Gastrocnemius medialis (tissue), 4 donors: ENCODE data around the gene JAG2. TPM values are rescaled to one million over a fixed set of nuclear protein-coding genes. Genes with fewer than 3 reads are reported as not detected.

Source experiments
- ATAC-seq, 2 donors: fragments of 150-250 bp; one replicate each; pipeline ENCODE4 v1.9.1; 2016
- DNase-seq, 2 donors: peaks; one replicate each; pipeline ENCODE4 v3.0.0-alpha.2; 2019
- H3K27ac ChIP-seq, 4 donors: fragments of 200-600 bp; sonication (generic); 1 replicate in 1 of 4; 2 replicates in 3 of 4; pipeline ENCODE4 v1.5.1; 2016 to 2018; ENCODE audit warnings: mild to moderate bottlenecking in 2 of 4, moderate library complexity in 1 of 4
- H3K27me3 ChIP-seq, 3 donors: fragments of 200-600 bp; sonication (generic) in 2 of 3; 1 replicate in 1 of 3; 2 replicates in 2 of 3; pipeline versions ENCODE4 v1.5.1 to v1.6.0; 2016 to 2019; ENCODE audit warnings: mild to moderate bottlenecking in 1 of 3, moderate library complexity in 1 of 3
- H3K36me3 ChIP-seq, 2 donors: fragments of 200-600 bp; sonication (generic) in 1 of 2; one replicate each; pipeline ENCODE4 v1.5.1; 2017 to 2018
- H3K4me1 ChIP-seq, 2 donors: fragments of 200-600 bp; sonication (generic) in 1 of 2; one replicate each; pipeline ENCODE4 v1.5.1; 2016 to 2017; ENCODE audit warnings: mild to moderate bottlenecking in 2 of 2
- H3K4me3 ChIP-seq, 4 donors: fragments of 200-600 bp; sonication (generic) in 3 of 4; 1 replicate in 1 of 4; 2 replicates in 3 of 4; pipeline ENCODE4 v1.5.1; 2016 to 2019; ENCODE audit warnings: mild to moderate bottlenecking in 2 of 4
- H3K9me3 ChIP-seq, 3 donors: fragments of 200-600 bp; sonication (generic) in 2 of 3; 1 replicate in 1 of 3; 2 replicates in 2 of 3; pipeline ENCODE4 v1.5.1; 2016 to 2019
- CTCF ChIP-seq, 5 experiments: fragments of 450-650 bp in 3 of 5; fragments of 200-600 bp in 2 of 5; sonication (generic) in 2 of 5; IDR thresholded peaks in 4 of 5; conservative IDR thresholded peaks in 1 of 5; 1 replicate in 4 of 5; 2 replicates in 1 of 5; pipeline ENCODE4 v1.5.1; 2016 to 2019; ENCODE audit warnings: antibody characterized with exemption in 5 of 5, mild to moderate bottlenecking in 3 of 5, moderate library complexity in 3 of 5
- POLR2A ChIP-seq, 2 donors: fragments of 450-650 bp; IDR thresholded peaks; one replicate each; pipeline ENCODE4 v1.6.1; 2017; ENCODE audit warnings: antibody characterized with exemption in 2 of 2, mild to moderate bottlenecking in 2 of 2, moderate library complexity in 2 of 2
- in situ Hi-C, 4 donors: fragments of 200-750 bp; cut with MboI; loops; one replicate each; pipeline versions ENCODE4 v1.15.0 to v1.8.0; 2017; ENCODE audit warnings: low sequenced_read_pairs in 4 of 4
- intact Hi-C: fragments of 100-400 bp; cut with DNase I; formaldehyde crosslinking; loops from one replicate; pipeline ENCODE4 v1.15.1; 2023; ENCODE audit warnings: low total_unique reads
- total RNA-seq, 4 donors: library from RNA; depleted of rRNA; stranded (reverse); fragments of >200 nt; gene quantifications; one replicate each; pipeline versions ENCODE4 v1.1.0 to v1.2.3, GENCODE V29; 2016

JAG2 gene
- total RNA-seq, 4 donors from 2014 or later, result 8.0 to 17.9 (median 15.7) TPM

- H3K27ac ChIP-seq, result peak overlapping the region; percentile 61 to 74 (median 74)
- no peaks in the 10 kb centered on the region for H3K36me3 ChIP-seq
- in situ Hi-C loops (no loop called here), intact Hi-C loops (no loop called here)
- peak overlapping the region in 3 of 4 donors; percentile 1 to 32 (median 1) for H3K4me3 ChIP-seq
- H3K4me1 ChIP-seq, result peaks cover 13 to 17% of the 10 kb centered on the region in 2 donors
- ATAC-seq (peak; percentile 16 to 20), DNase-seq (no peak)
- no peaks in the 10 kb centered on the region for H3K9me3 ChIP-seq
- no peak for TF ChIP-seq POLR2A (IDR thresholded peaks at IDR 0.05)
- no peak for TF ChIP-seq CTCF (IDR thresholded peaks at IDR 0.05 in 4 of 5, conservative IDR thresholded peaks at IDR 0.05 in 1 of 5)
- H3K27me3 ChIP-seq, result peaks cover 34 to 40% (median 37%) of the 10 kb centered on the region in 3 donors
Observed at GRCh38 chr14:105196265-105196960, 27.8 kb upstream of the JAG2 start.

- H3K27me3 ChIP-seq, result peaks cover 32 to 38% (median 37%) of the 10 kb centered on the region in 3 donors
- ATAC-seq (no peak), DNase-seq (no peak)
- in situ Hi-C loops, result no loop called here
- peaks cover 13 to 17% of the 10 kb centered on the region in 2 donors for H3K4me1 ChIP-seq
- H3K4me3 ChIP-seq, result no peak overlapping the region
- intact Hi-C loops, result no loop called here
- no peak for TF ChIP-seq CTCF (IDR thresholded peaks at IDR 0.05 in 4 of 5, conservative IDR thresholded peaks at IDR 0.05 in 1 of 5)
- TF ChIP-seq POLR2A (IDR thresholded peaks at IDR 0.05), result no peak
- H3K9me3 ChIP-seq, result no peaks in the 10 kb centered on the region
- H3K36me3 ChIP-seq, result no peaks in the 10 kb centered on the region
- peak overlapping the region; percentile 61 to 74 (median 74) for H3K27ac ChIP-seq
Observed at GRCh38 chr14:105195522-105196264, 27.1 kb upstream of the JAG2 start.

GRCh38 chr14:105195051-105195450 lies 26.5 kb upstream of the JAG2 start:
- Histone ChIP-seq H3K4me1 (peaks cover 13 to 17% of the 10 kb centered on the region in 2 donors), H3K4me3 (no peak overlapping the region), H3K36me3 (no peaks in the 10 kb centered on the region), H3K27me3 (peaks cover 29 to 37% (median 36%) of the 10 kb centered on the region in 3 donors), H3K9me3 (no peaks in the 10 kb centered on the region), H3K27ac (peak overlapping the region in 3 of 4 donors; percentile 73 to 74 (median 74))
- no peak for ATAC-seq
- intact Hi-C loops (no loop called here), in situ Hi-C loops (no loop called here)
- no peak for DNase-seq
- no peak for TF ChIP-seq CTCF (IDR thresholded peaks at IDR 0.05 in 4 of 5, conservative IDR thresholded peaks at IDR 0.05 in 1 of 5)
- TF ChIP-seq POLR2A (IDR thresholded peaks at IDR 0.05), result no peak

GRCh38 chr14:105193916-105194782 lies 25.6 kb upstream of the JAG2 start:
- peaks cover 25 to 37% (median 35%) of the 10 kb centered on the region in 3 donors for H3K27me3 ChIP-seq
- TF ChIP-seq POLR2A (IDR thresholded peaks at IDR 0.05) (no peak), CTCF (IDR thresholded peaks at IDR 0.05 in 4 of 5, conservative IDR thresholded peaks at IDR 0.05 in 1 of 5) (no peak)
- intact Hi-C loops (no loop called here), in situ Hi-C loops (no loop called here)
- H3K9me3 ChIP-seq, result no peaks in the 10 kb centered on the region
- no peaks in the 10 kb centered on the region for H3K36me3 ChIP-seq
- no peak overlapping the region for H3K4me3 ChIP-seq
- H3K4me1 ChIP-seq, result peaks cover 13 to 17% of the 10 kb centered on the region in 2 donors
- H3K27ac ChIP-seq, result peak overlapping the region in 3 of 4 donors; percentile 73 to 74 (median 74)
- no peak for DNase-seq
- ATAC-seq, result no peak
